Fibroblast of pulmonary artery (primary cell): ENCODE results near the gene PLOD2.

ENCODE experiments used
- DNase-seq: peaks from one replicate; pipeline ENCODE4 v3.0.0-alpha.2; 2010; ENCODE audit warnings: low read depth
- H3K4me3 ChIP-seq: replicated peaks from 2 replicates; pipeline ENCODE4 v1.5.1; 2011; ENCODE audit warnings: low read depth, mild to moderate bottlenecking, control low read depth, low read length, moderate library complexity
- TF ChIP-seq, protein P1 (sequence below): IDR thresholded peaks from 2 replicates; pipeline ENCODE4 v1.5.1; 2011; ENCODE audit warnings: mild to moderate bottlenecking, control low read depth, low read length, inconsistent platforms; ENCODE audit errors: missing control alignments

Gene PLOD2

GRCh38 chr3:146091397-146091796 is 69.6 kb downstream of the PLOD2 start:
- DNase-seq = no peak
- TF ChIP-seq, protein P1, sequence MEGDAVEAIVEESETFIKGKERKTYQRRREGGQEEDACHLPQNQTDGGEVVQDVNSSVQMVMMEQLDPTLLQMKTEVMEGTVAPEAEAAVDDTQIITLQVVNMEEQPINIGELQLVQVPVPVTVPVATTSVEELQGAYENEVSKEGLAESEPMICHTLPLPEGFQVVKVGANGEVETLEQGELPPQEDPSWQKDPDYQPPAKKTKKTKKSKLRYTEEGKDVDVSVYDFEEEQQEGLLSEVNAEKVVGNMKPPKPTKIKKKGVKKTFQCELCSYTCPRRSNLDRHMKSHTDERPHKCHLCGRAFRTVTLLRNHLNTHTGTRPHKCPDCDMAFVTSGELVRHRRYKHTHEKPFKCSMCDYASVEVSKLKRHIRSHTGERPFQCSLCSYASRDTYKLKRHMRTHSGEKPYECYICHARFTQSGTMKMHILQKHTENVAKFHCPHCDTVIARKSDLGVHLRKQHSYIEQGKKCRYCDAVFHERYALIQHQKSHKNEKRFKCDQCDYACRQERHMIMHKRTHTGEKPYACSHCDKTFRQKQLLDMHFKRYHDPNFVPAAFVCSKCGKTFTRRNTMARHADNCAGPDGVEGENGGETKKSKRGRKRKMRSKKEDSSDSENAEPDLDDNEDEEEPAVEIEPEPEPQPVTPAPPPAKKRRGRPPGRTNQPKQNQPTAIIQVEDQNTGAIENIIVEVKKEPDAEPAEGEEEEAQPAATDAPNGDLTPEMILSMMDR = no peak
- H3K4me3 ChIP-seq = no peak overlapping the region

- no peak for DNase-seq
- TF ChIP-seq, protein P1 = no peak
- no peak overlapping the region for H3K4me3 ChIP-seq
Observed at GRCh38 chr3:146090521-146090920, 70.5 kb downstream of the PLOD2 start.

DNA sequence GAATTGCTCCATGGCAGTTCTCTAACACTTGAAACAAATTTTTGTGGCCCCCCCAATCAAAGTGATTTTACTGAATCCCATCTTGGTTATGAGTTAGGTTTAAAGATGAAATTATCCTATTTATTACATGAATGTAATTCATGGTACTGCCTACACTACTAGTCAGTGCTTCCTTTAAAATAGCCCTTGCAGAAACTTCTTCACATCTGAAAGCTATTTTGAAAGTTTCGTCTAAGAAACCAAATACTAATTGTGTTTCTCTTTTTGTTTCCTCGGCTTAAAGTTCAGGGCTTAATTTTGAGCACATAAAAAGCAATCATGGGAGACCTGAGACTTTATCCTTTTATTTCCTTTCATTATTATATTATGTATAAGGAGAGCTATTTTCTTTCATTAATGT is 72.1 kb downstream of the PLOD2 start:
- TF ChIP-seq, protein P1 = no peak
- no peak overlapping the region for H3K4me3 ChIP-seq
- DNase-seq = no peak

GRCh38 chr3:146087116-146087515 is 73.9 kb downstream of the PLOD2 start:
- no peak for DNase-seq
- no peak overlapping the region for H3K4me3 ChIP-seq
- TF ChIP-seq, protein P1 = no peak

- no peak overlapping the region for H3K4me3 ChIP-seq
- no peak for DNase-seq
- TF ChIP-seq, protein P1 = no peak
Observed at GRCh38 chr3:146086211-146086610, 74.8 kb downstream of the PLOD2 start.

GRCh38 chr3:146085678-146086077 is 75.3 kb downstream of the PLOD2 start:
- TF ChIP-seq, protein P1 = no peak
- DNase-seq = no peak
- no peak overlapping the region for H3K4me3 ChIP-seq

DNA sequence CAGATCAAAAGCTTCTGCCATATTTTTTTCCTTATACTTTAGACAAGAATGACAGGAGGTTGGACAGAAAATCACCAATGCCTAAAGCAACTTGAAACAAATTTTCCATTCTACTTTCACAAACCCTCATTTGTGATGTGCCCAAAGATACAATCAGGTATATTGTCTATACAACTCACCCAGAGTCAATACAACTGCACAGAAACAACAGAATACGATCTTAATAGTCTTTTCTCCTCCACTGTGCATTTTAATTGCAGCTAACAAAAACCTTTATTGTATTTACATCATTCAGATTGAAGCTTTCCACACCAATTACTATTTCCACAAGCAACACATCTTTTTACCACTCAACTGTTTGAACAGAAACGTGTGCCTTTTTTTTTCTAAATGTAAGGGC is 80.4 kb downstream of the PLOD2 start:
- no peak for DNase-seq
- TF ChIP-seq, protein P1 = no peak

More for the DNA sequence above, 80.4 kb downstream of the PLOD2 start:
- H3K4me3 ChIP-seq = no peak overlapping the region
